HG03064 (cell line): ENCODE data around the gene CHSY1.
A peak's percentile ranks its signal among the peaks of the same experiment; 100 is the strongest.

Experiments
- ATAC-seq: cut with Tn5 transposase; IDR thresholded peaks from one replicate; pipeline ENCODE4 v1.9.1; 2021; ENCODE audit warnings: low read depth; ENCODE audit not compliant: unreplicated experiment

The CHSY1 gene

GRCh38 chr15:101246824-101247745 lies 4.8 kb downstream of the CHSY1 start:
- no peak for ATAC-seq

DNA sequence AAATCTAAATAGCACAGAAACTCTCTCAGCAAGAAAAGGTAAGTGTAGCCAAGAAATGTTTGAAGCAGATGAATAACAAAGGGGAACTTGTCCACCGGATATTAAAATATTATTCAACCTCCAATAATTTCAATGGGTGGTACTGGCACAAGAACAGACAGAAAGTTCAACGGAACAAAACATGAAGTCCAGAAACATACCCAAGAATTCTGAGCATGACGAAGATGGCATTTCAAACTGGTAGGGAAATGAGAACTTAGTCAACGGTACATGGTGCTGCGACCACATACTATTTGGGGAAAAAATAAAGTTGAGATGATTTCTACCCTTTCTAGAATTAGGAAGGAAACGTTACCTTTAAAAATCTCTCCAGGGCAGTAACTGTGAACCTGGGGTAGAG lies 5.5 kb downstream of the CHSY1 start:
- ATAC-seq: no peak

GRCh38 chr15:101244889-101245668 lies 6.8 kb downstream of the CHSY1 start:
- no peak for ATAC-seq

DNA sequence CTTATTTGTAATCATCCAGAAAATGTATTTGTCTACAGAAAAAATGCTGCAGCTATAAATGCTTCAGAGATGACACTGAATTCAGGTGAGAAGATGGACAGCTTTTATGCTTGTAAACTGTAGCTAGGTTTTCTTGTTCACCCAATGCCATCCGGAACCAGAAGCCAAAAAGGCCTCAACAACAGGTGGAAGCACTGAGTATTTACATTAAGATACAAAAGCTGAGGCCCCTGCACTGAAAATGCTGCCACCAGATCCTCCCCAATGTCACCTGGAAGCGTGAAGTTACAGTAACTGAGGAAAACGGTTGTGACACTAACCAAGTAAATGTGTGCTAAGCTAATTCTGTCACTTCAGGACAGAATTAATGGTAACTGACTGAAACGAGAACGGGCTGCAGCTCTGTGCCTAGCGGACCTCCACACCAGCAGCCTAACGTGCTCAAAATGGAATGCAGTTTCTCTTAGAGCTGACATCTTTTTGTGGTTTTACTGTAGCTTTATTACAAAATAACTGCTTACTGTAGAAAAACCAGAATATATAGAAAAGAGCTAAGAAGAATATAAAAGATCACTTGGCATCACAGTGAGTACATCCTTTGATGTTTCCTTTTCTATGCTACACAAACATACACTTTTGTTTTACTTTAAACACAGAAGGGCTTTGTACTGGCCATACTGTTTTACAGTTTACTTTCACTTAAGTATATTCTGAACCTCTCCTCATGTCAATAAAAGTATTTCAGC lies 7.6 kb downstream of the CHSY1 start:
- ATAC-seq: no peak

- no peak for ATAC-seq
Observed at GRCh38 chr15:101243420-101243819, 8.4 kb downstream of the CHSY1 start.

- no peak for ATAC-seq
Observed at GRCh38 chr15:101242999-101243336, 8.9 kb downstream of the CHSY1 start.

- ATAC-seq: peak; percentile 66
Observed at GRCh38 chr15:101242160-101242998, 9.5 kb downstream of the CHSY1 start.

DNA sequence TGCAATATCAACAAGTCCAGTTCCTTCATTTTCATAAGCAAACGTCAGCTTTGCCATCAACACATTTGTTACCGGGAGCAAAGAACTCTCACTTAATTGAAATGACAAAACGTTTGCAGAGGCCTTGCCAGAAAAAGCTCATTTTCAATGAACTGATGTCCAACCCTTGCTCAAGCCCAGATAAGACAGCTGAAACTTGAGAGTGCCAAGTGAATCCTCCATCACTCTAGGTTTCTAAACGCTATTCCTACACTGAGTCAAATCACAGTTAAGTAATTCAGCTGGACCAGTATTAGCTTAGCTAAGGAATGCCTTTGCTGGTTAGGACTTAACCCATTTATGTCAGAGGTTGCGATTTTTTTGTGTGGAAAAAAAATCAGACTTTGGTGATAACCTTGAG lies 11.5 kb downstream of the CHSY1 start:
- ATAC-seq: no peak

- no peak for ATAC-seq
Observed at GRCh38 chr15:101239724-101240136, 12.1 kb downstream of the CHSY1 start.

- no peak for ATAC-seq
Observed at GRCh38 chr15:101237251-101237650, 14.6 kb downstream of the CHSY1 start.

- no peak for ATAC-seq
Observed at GRCh38 chr15:101233651-101234280, 18.1 kb downstream of the CHSY1 start.

GRCh38 chr15:101232677-101233076 lies 19.2 kb downstream of the CHSY1 start:
- ATAC-seq: no peak

- ATAC-seq: no peak
Observed at GRCh38 chr15:101228313-101228712, 23.5 kb downstream of the CHSY1 start.

DNA sequence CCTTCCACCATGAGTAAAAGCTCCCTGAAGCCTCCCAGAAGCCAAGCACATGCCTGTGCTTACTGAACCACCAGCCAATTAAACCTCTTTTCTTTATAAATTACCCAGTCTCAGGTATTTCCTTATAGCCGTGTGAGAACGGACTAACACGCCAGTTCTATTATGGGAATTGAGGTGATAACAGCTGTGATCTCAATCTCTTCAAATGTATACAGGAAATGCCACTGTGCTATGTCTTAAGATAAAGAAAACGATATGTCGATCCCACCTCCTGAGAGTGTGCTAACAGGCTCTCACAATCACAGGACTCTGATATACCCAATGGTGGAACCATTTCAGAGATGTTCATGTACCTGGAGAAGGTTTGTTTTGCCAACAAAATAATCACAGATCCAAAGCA lies 26.2 kb downstream of the CHSY1 start:
- no peak for ATAC-seq

DNA sequence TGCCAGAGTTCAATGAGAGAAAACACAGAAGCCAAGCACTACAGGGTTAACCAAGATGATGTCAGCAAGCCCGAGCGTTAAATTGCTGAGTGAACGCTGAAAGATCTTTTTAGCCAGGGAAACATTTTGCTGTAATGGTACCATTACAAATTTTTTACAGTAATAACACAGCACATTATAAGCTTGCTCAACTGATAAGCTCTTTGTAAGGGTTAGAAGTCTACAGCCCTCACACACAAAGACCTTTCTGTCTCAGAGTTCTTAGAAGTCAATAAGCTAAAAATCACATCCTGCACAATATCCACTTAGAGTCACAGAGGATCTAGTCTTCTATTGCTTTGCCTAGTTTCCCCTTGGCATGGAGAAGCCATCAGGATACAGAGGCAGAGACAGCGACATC lies 29.9 kb downstream of the CHSY1 start:
- ATAC-seq: no peak

GRCh38 chr15:101220060-101220459 lies 31.8 kb downstream of the CHSY1 start:
- ATAC-seq: no peak

- no peak for ATAC-seq
Observed at GRCh38 chr15:101219441-101219840, 32.4 kb downstream of the CHSY1 start.

DNA sequence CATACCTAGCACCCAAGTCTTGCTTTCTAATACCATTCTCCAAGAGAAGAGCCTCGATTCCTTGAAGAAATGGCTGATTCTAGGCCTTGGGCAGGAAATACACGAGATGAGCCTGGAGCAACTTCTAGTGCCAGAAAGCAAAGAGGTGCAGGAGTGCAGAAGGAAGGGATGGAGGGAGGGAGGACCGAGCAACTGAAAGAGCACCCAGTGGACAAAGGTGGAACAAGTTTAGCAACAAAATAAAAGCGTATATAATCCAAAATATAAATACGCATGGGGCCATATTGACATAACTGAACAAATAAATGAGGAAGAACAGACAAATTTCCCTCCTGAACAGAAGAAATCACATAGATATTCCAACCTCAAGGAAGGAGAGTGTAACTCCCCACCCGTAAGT lies 34.4 kb downstream of the CHSY1 start:
- ATAC-seq: no peak

DNA sequence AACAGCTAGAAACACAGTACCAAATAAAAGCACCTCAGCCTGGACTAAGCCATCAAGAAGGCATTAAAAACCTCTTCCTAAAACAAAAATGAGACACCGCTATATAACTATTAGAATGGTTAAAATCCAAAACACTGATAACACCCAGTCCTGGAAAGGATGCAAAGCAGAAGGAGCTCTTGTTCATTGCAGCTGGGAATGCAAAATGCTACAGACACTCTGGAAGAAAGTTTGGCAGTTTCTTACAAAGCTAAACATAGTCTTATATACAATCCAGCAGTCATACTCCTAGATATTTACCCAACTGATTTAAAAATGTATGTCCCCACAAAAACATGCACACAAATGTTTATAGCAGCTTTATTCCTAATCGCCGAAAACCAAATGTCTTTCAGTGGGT lies 35.7 kb downstream of the CHSY1 start:
- ATAC-seq: no peak

DNA sequence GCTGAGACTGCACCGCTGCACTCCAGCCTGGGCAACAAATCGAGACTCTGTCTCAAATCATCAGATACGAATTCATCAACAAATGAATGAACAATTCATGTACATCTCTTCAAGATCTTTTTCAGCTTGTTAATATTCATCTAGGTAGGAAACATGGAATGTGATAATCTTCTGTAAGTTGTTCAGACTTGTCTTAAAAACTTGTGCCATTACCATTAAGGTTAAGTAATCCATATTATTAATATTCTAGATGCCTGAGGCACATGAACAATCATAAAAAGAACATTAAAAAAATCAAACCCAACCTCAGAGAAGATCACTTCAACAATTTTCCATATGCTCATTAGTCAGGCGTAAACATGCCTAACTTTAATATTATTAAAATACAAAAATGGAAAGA lies 36.2 kb downstream of the CHSY1 start:
- ATAC-seq: no peak
